CD4-positive, alpha-beta T cell treated with Interleukin-17A for 4 hours (primary cell): ENCODE measurements around the gene CLTCL1.

Source experiments
- DNase-seq: peaks from one replicate; pipeline ENCODE4 v3.0.0-alpha.2; 2020; ENCODE audit warnings: mixed read lengths

Gene CLTCL1

DNA sequence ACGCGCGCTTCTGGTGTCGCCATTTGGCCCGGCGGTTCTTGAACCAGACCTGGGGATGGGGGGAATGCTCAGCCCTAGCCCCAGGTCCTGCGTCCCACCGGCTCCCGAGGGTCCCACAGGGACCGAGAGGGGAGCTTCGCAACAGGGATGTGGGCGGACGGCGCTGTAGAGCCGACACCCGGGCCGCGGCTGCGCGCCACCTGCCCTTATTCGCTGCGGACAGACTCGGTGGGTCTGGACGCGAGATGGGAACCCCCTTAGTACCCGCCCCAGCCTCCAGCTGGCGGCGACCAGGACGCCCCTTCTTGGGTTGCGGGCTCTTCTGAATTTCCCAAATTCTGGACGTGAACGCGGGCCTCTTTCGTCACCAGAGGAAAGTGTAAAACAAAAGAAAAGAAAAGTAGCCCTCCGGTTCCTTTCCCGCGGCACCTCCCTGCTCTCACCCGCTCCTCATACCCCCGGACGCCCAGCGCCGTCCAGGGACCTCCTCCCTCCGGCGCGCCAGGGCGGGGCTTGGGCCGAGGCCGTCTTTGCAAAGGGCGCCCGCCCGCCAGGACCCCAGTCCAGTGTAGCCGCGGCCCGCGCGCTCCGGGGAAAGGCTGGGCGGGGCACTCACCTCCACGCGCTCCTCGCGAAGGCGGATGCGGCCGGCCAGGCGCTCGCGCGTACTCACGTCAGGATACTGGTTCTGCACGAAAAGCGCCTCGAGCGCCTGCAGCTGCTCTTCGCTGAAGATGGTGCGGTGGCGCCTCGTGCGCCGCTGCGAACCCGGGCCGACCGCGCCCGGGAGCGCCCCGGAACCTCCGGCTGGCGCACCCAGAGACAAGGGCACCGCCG is 142.3 kb downstream of the CLTCL1 start:
- peak; percentile 47 for DNase-seq

DNA sequence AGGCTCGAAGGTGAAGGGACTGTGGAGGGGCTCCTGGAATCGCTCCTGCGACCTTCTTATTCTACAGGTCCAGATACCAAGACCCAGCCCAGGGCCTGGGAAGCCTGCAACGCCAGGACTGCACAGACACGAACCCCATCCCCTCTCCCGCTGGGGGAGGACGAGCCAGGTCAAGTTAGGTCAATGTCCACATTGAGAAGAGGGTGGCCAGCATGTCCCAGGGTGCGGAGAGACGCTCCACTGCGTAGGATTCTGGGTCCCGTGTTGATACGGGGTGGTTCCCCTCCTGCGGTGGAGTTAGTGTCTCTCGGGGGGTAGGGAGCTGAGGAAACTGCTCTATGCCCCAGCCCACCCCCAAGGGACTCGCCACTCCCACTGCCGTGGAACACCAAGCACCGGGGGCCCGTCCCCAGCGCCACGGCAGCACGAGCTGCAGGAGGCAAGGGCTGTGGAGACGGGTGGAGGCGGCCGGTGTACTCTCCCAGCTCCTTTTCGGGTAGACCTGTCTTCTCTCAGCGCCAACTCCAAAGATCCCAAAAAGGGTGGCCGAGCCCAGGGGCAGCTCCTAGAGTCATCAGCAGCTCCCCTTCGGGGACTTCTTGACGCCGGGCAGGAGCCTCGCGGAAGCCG is 143.0 kb downstream of the CLTCL1 start:
- no peak for DNase-seq

DNA sequence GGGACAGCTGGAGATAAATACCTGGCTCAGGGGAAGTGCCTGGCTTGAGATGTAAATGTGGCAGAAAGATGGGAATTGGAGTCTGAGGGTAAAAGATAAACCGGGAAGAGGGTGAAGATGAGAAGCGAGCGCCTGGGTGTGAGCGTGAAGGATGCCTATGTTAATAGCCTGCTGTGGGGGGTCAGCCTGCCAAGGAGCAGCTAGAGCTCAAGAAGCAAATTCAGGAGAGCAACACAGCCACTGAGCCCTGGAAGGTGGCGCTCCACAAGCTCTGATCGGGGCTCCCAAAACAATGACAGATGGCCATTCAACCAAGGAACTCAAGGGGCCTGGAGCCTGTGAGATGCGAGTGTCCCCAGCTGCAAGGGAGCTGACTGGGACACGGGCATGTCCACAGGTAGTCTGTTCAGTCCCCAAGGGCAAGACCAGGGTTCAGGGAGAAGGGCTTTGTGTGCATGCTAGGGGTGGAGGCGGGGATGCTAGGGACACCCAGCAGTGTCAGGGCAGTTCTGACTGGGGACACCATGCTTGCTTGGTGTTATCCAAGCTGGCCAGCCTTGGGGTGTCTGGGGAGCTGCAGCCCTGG is 144.2 kb downstream of the CLTCL1 start:
- DNase-seq, result no peak

DNA sequence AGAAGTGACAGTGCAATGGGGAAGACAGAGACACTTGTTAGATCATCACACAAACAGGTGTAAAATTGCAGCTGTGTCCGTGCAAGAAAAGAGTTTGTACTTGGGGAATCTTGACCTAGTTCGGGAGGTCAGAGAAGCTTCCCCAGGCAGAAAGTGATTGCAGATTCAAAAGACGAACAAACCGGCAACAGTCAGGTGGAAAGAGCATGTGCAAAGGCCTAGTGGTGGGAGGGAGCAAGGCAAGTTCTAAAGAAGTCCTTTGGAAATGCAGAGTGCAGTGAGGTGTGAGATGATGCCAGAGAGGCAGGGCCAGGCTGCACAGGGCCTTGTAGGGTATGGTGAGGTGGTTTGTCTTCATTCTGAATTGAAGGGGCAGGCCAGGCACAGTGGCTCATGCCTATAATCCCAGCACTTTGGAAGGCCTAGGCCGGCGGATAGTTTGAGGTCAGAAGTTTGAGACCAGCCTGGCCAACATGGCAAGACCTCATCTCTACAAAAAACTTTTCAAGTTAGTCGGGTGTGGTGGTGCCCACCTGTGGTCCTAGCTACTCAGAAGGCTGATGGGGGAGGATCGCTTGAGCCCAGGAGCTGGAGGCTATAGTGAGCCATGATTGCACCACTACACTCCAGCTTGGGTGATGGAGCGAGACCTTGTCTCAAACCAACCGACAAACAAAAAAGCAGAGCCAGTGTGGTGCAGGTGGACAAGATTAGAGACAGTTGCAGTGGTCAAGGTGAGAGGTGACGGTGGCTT is 145.1 kb downstream of the CLTCL1 start:
- DNase-seq, result no peak

DNA sequence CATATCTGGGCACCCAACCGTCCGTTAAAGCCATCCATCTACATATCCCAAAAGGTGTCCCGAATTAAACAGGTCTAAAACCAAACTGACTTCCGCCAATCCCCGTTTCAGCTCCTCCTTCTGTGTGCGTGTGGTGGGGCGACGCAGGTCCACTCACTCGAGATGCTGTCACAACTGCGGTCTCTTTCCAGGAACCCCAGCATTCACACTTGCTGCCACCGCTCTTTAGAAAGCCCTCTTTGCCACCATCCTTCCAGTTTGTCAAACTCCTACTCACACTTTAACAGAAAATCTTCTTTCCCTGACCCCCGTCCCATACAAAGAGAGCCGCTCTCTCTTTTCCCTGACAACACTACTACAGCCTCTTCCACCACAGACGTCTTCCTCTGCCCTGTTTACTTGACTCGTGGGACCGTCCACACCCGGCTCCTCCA is 147.5 kb downstream of the CLTCL1 start:
- peak; percentile 15 for DNase-seq

DNA sequence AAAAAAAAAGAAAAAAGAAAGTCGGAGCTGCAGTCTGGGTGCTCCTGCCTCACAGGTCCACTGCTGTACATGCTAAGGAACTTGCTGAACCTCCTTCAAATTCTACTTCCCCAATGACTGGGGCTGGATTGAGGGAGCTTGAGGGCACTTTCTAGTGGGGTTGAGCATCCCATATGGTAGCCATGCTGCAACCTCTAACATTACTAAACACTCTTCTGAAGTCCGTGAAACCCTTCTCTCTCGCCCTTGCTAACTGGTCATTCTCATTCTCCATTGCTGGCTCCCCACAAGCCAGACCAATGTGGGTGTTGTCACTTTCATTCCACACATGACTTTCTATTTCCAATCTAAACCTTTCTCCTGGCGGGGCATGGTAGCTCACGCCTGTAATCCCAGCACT is 148.3 kb downstream of the CLTCL1 start:
- no peak for DNase-seq

DNA sequence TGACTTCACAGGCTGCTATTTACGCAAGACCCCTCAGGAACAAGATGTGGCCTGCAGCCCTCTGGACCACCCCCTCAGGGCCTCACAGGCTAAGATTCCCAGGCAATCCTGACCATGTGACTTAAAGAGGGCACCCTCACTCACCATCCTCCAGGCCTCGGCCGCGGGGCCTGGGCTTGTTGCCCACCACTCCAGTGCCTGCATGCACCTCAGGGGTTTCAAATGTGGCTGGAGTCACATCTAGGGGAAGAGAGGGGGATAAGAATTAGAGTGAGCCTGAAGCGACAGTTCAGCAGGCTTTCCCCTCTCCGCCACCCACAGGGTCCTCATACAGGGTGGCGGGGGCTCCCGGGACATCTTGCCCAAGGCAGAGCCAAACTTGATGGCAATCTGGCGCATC is 149.1 kb downstream of the CLTCL1 start:
- no peak for DNase-seq

DNA sequence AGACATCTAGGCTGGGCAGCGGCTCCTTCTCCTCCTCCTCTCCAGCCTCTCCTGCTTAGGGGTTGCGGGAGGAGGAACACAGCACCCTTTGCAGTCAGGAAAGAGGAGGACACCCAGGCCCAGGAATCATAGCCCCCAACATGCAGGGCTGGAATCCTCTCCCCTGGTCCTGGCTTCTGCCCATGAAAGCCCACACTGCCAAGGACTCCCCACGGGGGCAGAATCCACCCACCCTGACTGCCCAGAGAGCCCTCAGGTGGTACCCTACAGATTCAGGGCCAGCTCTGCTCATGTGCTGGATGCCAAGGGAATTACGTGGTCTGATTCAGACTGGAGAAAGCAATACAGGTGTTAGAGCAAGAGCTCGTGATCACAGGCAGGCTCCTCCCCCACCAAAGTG is 151.5 kb downstream of the CLTCL1 start:
- DNase-seq, result no peak

DNA sequence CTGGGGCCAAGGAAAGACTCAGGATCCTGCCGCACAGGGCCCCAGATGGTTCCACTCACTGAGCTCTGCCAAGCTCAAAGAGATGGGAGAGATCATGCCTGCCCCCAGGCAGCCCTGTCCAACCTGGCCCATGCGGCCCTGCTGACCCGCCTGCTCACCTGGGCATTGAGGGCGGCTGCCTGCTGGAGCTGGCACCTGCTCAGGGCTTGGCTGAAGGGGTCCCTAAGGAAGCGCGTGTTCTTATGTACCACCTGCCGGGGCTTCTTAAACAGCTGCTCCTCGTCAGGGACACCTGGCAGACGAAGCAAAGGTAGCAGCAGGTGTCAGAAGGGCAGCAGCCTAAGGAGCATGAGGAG is 152.5 kb downstream of the CLTCL1 start:
- no peak for DNase-seq

DNA sequence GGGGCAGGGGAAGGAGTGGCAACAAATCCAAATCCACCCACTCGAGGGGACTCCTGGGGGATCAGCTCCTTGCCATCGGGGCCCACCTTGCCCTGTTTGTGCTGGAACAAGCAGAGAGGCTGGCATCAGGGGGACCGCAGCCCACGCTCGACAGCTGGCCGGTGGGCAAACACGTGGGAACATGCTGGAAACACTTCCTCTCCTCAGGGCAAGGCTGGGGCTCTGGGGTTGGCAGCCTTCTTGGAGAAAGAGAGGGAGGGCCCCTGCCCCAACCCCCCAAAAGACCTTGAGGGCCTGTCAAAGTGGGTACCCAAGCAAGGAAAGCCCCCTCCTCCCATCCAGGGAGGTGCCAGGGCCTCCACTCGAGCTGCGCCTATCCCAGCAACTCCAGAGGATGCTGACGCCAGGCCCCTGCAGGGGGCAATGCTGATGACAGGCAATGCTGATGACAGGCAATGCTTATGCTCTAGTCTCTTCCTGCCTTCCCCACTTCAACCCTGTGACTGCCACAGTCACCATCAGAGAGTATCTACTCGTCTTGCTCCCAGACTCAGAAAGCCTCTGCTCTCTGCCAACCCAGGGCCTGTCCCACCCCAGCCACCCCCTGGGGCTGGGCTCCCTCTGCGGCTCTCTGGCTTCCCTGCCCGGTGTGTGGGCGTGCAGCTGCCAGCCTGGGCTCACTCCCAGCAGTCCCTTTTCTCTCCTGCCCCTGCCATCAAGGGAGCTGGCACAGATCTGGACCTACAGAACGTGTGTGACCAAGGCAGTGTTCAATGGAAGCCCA is 153.1 kb downstream of the CLTCL1 start:
- DNase-seq, result no peak

DNA sequence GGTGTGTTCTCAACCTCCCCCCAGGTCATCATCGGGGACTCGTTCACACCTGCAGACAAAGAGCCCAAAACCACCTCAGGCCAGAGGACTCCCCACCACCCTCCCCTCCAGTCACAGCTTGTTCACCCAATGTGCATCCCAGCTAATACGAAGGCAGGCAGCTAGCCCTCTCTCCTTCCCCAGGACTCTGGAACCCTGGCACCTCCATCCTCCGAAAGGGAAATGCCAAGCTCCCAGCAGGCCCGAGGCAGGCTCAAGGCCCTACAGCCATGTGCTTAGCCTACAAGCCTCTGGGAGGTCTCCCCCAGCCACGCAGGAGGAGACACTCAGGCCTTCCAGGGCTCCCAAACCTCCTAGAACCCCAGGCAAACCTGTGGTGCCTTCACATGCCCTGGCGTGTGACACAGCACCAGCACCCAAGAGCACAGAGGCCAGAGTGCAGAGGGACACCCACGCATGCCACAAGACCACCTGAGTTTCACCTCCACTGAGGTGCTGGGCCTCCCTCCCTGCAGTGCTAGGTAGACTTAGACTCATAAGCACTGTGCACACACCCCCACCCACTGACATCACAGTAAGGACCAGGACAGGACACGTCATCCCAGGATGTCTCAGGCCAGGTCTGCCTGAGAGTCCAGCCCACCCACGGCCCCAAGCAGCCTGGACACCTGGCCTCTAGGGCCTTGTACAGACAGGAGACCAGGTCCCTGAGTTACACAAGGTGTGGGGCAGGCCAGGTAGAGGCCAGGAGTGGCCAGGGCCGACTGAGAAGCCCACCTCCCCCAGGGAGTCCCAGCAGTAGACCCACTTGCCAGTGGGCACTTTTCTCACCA is 153.9 kb downstream of the CLTCL1 start:
- no peak for DNase-seq

DNA sequence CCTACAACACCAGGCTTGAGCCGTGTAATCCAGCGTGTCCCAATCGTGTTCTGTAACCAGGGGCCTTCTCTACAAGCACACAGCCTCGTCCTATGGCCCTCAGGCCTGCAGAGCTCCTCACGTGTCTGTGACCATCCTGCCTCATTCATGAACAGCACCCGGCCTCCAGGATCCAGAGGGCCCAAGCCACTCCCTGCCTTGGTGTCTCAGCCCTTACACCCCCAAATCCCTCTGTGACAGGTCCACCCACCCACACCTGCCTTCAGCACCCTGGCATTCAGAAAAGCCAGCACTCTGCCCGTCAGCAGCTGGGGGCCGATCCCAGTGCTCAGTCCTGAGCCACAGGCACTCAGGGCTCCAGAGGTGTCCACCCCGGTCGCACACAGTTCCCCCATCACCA is 154.6 kb downstream of the CLTCL1 start:
- DNase-seq, result no peak

DNA sequence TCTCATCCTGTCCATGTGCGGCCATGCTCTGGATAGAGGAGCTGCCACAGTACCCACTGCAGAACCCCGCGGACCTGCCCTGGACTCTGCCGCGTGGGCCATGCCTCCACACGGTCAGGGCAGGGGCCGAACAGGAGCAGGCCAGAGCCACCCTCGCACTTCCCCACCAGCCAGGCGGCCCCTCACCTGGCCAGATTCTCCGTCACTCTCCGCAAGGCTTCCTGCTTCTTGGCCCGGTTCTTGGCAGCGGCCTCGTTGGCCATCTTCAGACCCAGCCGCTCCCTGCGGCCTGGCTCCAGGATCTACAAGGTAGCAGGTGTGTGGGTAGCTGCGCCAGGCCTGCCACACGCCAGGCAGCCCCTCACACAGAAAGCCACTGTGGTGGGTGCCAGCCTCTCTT is 156.6 kb downstream of the CLTCL1 start:
- no peak for DNase-seq

DNA sequence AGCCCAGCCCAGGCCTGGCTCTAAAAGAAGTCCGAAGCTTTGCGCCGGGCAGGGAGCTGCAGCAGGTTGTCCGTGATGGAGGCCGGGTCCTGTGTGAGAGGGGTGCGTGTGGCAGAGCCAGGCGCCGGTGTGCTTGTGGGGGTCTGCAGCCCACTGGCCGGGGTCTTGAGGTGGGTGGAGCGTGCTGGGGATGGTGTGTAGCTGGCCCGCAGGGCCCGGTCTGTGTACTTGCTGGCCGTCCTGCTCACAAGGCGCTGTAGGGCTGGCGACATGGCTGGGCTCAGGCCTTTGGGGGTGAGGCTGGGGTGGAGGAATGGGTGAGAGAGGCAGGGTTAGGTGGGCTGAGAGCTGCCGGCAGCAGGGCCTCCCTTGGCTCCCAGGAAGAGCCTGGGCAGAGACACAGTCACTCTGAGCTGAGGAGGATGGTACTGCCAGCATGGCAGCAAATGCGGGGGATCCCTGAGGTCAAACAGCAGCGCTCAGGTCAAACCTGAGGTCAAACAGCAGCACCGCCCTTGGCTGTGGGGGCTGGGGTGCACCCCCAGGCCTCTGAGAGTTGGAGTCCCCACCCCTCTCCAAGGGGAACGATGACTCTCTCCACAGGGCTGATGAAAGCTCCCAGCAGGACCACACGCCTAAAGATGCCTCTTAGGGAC is 157.2 kb downstream of the CLTCL1 start:
- DNase-seq, result no peak

DNA sequence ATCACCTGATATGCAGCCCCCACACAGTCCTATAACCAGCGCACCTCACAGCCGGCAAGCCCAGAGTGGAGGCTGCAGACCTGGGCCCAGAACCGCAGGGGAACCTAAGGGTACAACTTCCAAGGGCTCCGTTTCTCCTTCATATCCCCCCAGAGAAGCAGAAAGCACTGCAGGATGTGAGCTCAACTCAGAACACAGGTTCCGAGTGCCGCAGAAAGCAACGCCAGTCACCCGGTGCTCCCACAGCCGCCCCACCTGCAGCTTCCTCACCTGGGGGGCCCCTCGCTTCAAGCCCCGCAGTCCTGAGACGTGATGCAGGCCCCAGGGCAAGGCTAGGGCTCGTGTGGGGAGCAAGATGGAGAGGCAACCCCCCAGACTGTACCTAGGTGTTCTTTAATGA is 158.0 kb downstream of the CLTCL1 start:
- DNase-seq, result no peak

DNA sequence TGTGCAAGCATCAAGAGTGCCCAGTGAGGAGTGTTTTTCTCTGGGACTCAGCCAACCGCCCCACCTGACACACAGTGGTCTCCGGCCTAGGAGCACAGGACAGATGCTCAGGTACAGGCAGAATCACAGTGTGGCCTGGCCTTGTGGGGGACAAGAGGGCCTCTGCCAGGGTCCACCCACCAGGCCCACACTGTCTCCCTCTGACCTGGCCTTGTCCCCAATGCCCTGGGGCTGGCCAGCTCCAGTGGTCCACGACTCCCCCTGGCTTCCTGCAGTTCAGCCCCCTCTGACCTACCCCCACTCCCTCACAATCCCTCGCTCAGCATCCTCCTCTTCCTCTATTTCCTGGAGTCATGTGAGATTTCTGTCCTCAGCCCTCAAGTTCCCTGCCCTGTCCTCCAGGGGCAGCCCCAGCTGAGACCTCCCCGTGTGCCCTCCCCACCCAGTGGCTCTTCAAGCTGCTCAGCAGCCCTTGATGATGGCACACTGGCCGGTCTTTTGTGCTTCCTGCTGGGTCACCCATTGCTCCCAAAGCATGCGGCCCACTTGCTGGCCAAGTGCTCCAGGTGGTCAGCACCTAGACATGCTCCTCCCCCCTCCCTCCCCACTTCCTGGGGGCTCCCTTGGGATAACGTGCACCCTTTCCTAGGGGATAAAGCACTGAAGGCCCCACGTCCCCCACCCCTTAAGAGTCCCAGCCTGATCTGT is 158.7 kb downstream of the CLTCL1 start:
- no peak for DNase-seq

DNA sequence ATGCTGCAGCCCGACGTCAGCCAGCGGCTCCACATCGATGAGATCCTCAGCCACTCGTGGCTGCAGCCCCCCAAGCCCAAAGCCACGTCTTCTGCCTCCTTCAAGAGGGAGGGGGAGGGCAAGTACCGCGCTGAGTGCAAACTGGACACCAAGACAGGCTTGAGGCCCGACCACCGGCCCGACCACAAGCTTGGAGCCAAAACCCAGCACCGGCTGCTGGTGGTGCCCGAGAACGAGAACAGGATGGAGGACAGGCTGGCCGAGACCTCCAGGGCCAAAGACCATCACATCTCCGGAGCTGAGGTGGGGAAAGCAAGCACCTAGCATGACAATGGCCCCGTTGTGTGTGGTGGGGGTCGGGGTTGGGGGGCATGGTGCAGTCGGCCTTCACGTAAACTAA is 159.4 kb downstream of the CLTCL1 start:
- no peak for DNase-seq

DNA sequence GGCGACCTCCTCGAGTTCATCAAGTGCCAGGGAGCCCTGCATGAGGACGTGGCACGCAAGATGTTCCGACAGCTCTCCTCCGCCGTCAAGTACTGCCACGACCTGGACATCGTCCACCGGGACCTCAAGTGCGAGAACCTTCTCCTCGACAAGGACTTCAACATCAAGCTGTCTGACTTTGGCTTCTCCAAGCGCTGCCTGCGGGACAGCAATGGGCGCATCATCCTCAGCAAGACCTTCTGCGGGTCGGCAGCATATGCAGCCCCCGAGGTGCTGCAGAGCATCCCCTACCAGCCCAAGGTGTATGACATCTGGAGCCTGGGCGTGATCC is 159.9 kb downstream of the CLTCL1 start:
- DNase-seq, result no peak

DNA sequence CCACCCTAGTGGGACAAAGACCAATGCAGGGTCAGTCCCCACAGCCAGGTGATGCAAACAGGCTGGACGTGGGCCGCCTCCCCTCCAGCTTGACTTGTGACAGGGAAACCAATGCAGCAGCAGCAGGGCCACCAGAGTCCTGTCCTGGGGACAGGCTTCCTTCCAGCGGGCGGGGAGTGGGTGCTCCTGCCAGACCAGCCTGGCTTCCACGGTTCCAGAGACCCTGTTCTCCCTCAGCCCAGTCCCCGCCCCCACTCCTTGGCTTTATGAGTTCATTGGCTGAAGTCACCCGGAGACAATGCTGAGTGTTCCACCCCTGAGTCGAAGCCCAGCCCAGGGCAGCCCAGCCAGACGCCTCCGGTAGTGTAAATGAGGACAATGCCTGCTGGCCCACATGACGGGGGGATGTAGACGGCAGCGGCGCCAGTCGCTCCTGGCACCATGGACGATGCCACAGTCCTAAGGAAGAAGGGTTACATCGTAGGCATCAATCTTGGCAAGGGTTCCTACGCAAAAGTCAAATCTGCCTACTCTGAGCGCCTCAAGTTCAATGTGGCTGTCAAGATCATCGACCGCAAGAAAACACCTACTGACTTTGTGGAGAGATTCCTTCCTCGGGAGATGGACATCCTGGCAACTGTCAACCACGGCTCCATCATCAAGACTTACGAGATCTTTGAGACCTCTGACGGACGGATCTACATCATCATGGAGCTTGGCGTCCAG is 160.4 kb downstream of the CLTCL1 start, which contains the start of gene TSSK2:
Gene TSSK2, plus strand, starts transcription at position 350 of the 726 bp plus-strand sequence. Its CDS starts 92 bp downstream, at position 442.
- no peak for DNase-seq

DNA sequence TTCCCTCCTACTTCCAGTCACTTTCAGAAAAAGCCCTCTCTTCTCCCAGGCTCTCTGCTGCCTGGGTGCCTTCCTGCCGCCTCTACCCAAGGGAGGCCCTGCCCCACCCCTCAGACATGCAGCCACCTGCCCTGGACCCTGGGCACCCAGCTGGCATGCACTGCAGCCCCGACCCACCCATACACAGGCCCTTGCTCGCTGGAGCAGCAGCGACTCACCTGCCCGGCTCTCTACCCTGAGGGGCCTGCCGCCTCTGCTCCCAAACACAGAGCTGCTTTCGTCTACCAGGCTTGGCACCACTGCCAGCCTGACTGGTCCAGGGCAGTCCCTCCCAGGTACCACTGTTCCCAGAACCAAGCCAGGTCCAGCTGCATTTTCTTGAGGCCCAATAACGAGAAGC is 161.6 kb downstream of the CLTCL1 start:
- DNase-seq, result no peak
